Progenitor cell of endocrine pancreas (in vitro differentiated cells): ENCODE results near the gene CROCC2. TPM values are rescaled to one million over a fixed set of nuclear protein-coding genes. Genes with fewer than 3 reads are reported as not detected.
A peak's percentile ranks its signal among the peaks of the same experiment; 100 is the strongest.

Experiments used
- DNase-seq: peaks from one replicate; pipeline ENCODE4 v3.0.0; 2021; ENCODE audit warnings: low spot score; ENCODE audit not compliant: unreplicated experiment
- H3K27ac Mint-ChIP-seq: 2 replicates; pipeline ENCODE4 v1.8.0; 2021; ENCODE audit warnings: mild to moderate bottlenecking, moderate library complexity, mixed read lengths
- H3K27me3 Mint-ChIP-seq: 2 replicates; pipeline ENCODE4 v1.8.0; 2021; ENCODE audit warnings: mixed read lengths
- H3K36me3 Mint-ChIP-seq: 2 replicates; pipeline ENCODE4 v1.8.0; 2022; ENCODE audit warnings: mixed read lengths; ENCODE audit not compliant: insufficient read depth
- H3K4me1 Mint-ChIP-seq: 2 replicates; pipeline ENCODE4 v1.8.0; 2021; ENCODE audit warnings: low read depth, mixed read lengths
- H3K4me3 Mint-ChIP-seq: 2 replicates; pipeline ENCODE4 v1.8.0; 2021; ENCODE audit warnings: low read depth, mild to moderate bottlenecking, moderate library complexity, mixed read lengths
- H3K9me3 Mint-ChIP-seq: 2 replicates; pipeline ENCODE4 v1.8.0; 2021; ENCODE audit warnings: low read depth, mixed read lengths
- total RNA-seq: library from RNA; stranded (reverse); gene quantifications from 2 replicates; pipeline ENCODE4 v1.2.1, GENCODE V29; 2021
- TF ChIP-seq, protein P1 (sequence below): fragments of 200-600 bp; sonication (generic); IDR thresholded peaks from one replicate; pipeline ENCODE4 v1.5.0; 2021; ENCODE audit warnings: antibody characterized with exemption, mild to moderate bottlenecking; ENCODE audit not compliant: unreplicated experiment

CROCC2 gene
- total RNA-seq, 1 donor from 2014 or later = 0.36 TPM

DNA sequence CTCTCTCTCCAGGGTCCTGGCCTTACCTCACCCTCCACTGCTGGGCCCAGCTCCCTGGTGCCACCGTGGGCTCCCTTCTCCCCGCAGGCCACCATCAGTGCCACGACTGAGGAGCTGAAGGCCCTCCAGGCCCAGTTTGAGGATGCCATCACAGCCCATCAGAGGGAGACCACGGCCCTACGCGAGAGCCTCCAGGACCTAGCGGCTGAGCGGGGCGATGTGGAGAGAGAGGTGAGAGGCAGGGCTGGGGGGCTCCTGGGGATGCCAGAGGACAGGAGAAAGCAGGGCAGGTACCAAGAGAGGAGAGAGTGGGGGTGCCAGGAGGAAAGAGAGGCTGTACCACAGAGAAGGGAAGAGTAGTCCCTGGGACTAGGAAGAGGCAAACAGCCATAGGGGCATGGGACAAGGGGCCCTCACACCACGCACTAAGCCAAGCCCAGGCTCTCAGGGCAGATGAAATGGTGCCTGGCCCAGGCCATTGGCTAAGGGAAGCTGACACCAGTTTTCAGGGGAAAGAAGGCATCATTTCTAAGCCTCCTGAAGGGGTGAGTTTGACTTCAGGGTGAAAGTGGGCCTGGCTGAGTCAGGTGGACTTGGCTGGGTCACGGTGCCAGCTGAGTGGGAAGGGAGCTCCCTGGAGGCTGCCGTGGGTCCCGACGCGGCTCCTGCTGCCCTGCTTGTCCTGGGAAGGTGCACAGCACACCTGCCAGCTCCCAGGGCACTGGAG is 53.2 kb downstream of the CROCC2 start:
- H3K4me3 Mint-ChIP-seq = no peak overlapping the region
- TF ChIP-seq, protein P1, sequence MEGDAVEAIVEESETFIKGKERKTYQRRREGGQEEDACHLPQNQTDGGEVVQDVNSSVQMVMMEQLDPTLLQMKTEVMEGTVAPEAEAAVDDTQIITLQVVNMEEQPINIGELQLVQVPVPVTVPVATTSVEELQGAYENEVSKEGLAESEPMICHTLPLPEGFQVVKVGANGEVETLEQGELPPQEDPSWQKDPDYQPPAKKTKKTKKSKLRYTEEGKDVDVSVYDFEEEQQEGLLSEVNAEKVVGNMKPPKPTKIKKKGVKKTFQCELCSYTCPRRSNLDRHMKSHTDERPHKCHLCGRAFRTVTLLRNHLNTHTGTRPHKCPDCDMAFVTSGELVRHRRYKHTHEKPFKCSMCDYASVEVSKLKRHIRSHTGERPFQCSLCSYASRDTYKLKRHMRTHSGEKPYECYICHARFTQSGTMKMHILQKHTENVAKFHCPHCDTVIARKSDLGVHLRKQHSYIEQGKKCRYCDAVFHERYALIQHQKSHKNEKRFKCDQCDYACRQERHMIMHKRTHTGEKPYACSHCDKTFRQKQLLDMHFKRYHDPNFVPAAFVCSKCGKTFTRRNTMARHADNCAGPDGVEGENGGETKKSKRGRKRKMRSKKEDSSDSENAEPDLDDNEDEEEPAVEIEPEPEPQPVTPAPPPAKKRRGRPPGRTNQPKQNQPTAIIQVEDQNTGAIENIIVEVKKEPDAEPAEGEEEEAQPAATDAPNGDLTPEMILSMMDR = no peak
- peak; percentile 9 for DNase-seq
- peak overlapping the region; percentile 49 for H3K27ac Mint-ChIP-seq
- peaks cover 11% of the 10 kb centered on the region for H3K27me3 Mint-ChIP-seq
- H3K4me1 Mint-ChIP-seq = peaks cover 9% of the 10 kb centered on the region
- H3K9me3 Mint-ChIP-seq = no peaks in the 10 kb centered on the region
- no peaks in the 10 kb centered on the region for H3K36me3 Mint-ChIP-seq

DNA sequence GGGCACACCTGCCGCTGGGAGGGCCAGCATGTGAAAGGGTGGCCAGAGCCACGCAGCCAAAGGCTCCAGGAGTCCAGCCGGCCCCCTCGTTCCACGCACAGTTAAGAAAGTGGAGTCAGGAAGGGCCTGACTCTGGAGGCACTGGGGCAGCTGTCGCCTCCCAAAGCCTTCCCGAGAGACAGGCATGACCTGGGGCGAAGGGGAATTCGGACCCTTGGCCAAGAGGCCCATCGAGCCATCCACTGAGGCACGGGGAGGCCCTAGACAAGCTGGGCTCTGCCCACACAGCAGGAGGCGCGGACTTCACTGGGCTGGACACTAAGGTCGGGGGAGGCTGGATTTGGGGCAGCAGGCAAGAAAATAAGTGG is 53.8 kb downstream of the CROCC2 start:
- DNase-seq = no peak

DNA sequence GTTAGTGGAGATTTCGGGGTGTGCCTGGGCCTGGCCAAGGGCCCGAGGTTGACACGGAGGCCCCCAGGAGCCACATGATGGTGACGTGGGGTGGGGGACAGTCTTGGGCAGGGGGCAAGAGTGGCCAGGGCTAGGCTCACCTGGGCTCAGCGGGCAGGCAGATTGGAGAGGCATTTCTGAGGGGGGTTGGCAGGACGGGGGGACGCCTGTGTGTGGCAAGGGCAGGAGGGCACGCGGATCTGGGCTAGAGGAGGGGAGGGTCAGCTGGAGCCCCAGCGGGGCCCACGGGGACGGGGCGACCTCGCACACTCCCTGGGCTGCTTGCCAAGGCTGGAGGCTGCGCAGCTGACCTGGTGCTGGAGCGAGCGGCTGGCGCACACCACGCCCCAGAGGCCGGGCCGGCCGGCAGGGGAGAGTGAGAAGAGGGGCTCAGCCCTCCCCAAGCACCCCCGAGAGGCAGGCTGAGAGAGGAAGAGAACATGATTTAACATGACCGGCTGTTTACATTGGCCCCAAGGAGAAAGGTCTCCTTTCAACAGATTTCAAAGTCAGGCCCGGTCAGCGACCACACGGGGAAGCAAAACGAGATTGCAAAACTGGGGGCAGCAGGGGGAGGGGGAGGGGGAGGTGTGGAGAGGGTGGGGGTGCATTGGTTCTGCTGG is 54.3 kb downstream of the CROCC2 start:
- TF ChIP-seq, protein P1 = no peak
- Mint-ChIP-seq H3K9me3 (no peaks in the 10 kb centered on the region), H3K4me3 (no peak overlapping the region), H3K4me1 (peaks cover 9% of the 10 kb centered on the region), H3K27ac (peak overlapping the region; percentile 74), H3K36me3 (no peaks in the 10 kb centered on the region), H3K27me3 (peaks cover under 1% of the 10 kb centered on the region)
- peak; percentile 9 for DNase-seq

More for the DNA sequence above, 53.8 kb downstream of the CROCC2 start:
- H3K27ac Mint-ChIP-seq = no peak overlapping the region
- TF ChIP-seq, protein P1 = no peak
- peaks cover 5% of the 10 kb centered on the region for H3K27me3 Mint-ChIP-seq
- no peaks in the 10 kb centered on the region for H3K9me3 Mint-ChIP-seq
- H3K4me1 Mint-ChIP-seq = peaks cover 9% of the 10 kb centered on the region
- no peak overlapping the region for H3K4me3 Mint-ChIP-seq
- no peaks in the 10 kb centered on the region for H3K36me3 Mint-ChIP-seq

DNA sequence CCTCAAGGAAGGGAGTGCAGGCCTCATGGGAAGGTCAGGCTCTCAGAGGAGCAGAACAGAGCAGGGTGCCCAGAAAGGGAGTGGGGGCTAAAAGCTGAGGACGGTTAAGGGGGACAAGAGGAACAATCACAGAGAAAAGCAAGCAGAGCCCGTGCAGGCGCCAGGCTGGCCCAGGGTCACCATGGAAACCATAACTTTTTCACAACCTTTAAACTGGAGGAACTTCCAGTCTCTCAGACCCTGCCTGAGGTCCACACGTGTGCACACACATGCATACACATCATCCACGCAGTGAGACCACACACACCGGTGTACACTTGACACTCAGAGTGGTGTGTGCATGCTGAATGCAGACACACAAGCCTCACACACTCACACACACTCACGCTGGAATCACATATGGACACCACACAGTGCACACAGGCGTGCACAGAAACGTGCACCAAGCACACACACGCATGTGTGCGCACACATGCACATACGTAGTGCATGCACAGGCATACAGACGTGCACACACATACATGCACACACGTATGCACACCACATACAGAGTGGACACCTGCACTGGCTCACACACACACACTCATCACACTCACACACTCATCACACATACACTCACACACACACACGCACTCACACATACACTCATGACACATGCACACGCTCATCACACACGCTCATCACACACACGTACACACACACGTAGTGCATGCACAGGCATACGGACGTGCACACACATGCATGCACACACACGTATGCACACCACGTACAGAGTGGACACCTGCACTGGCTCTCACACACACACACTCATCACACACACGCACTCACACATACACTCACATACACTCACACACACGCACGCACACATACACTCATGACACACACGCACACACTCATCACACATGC is 55.1 kb downstream of the CROCC2 start:
- TF ChIP-seq, protein P1 = no peak
- no peaks in the 10 kb centered on the region for H3K27me3 Mint-ChIP-seq
- no peaks in the 10 kb centered on the region for H3K9me3 Mint-ChIP-seq
- peak overlapping the region; percentile 74 for H3K27ac Mint-ChIP-seq
- DNase-seq = peak; percentile 9
- H3K4me3 Mint-ChIP-seq = no peak overlapping the region
- peaks cover 9% of the 10 kb centered on the region for H3K4me1 Mint-ChIP-seq
- H3K36me3 Mint-ChIP-seq = no peaks in the 10 kb centered on the region

DNA sequence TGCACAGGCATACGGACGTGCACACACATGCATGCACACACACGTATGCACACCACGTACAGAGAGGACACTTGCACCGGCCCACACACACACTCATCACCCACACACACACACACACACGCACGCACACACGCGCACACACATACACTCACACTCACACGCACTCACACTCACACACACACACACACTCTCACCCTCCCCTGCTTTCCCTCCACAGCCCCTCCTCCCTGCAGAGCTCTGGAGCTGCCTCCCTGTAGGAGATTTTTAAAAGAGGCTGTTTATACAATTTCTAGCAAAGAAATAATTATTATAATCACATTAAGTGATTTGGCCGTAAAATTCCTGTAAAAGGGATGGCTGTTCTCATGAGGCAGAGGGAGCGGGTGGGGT is 55.8 kb downstream of the CROCC2 start:
- no peaks in the 10 kb centered on the region for H3K36me3 Mint-ChIP-seq
- no peaks in the 10 kb centered on the region for H3K9me3 Mint-ChIP-seq
- H3K4me3 Mint-ChIP-seq = no peak overlapping the region
- no peaks in the 10 kb centered on the region for H3K27me3 Mint-ChIP-seq
- H3K27ac Mint-ChIP-seq = no peak overlapping the region
- peaks cover 9% of the 10 kb centered on the region for H3K4me1 Mint-ChIP-seq
- peak; percentile 6 for DNase-seq
- TF ChIP-seq, protein P1 = no peak
